GM23338 (cell line): ENCODE results near the gene DEPDC5. TPM values are rescaled to one million over a fixed set of nuclear protein-coding genes. Genes with fewer than 3 reads are reported as not detected.

Source experiments
- ATAC-seq: fragments of 200-7000 bp; cut with Tn5 transposase; 3 replicates; pipeline ENCODE4 v1.9.1; 2020
- DNase-seq: peaks from one replicate; pipeline ENCODE4 v3.0.0-alpha.2; 2015; ENCODE audit warnings: low spot score
- H2AFZ ChIP-seq: fragments of 200-600 bp; sonication (generic); 2 replicates; pipeline ENCODE4 v1.8.0; 2016; ENCODE audit warnings: antibody characterized with exemption, mild to moderate bottlenecking, moderate library complexity
- H3F3A ChIP-seq: fragments of 200-600 bp; sonication (generic); replicated peaks from 2 replicates; pipeline ENCODE4 v1.8.0; 2017; ENCODE audit warnings: antibody characterized with exemption, mixed run types, low read depth
- H3K27ac ChIP-seq: fragments of 200-600 bp; sonication (generic); 2 replicates; pipeline ENCODE4 v1.6.1; 2016; ENCODE audit warnings: low read depth
- H3K27me3 ChIP-seq: fragments of 200-600 bp; sonication (generic); 2 replicates; pipeline ENCODE4 v1.8.0; 2016; ENCODE audit warnings: mild to moderate bottlenecking, mixed run types, moderate library complexity; ENCODE audit not compliant: insufficient read depth
- H3K36me3 ChIP-seq: fragments of 200-600 bp; sonication (generic); 2 replicates; pipeline ENCODE4 v1.8.0; 2016; ENCODE audit warnings: mild to moderate bottlenecking; ENCODE audit not compliant: insufficient read depth
- H3K4me1 ChIP-seq: fragments of 200-600 bp; sonication (generic); 2 replicates; pipeline ENCODE4 v1.8.0; 2016; ENCODE audit warnings: mild to moderate bottlenecking, moderate library complexity; ENCODE audit not compliant: insufficient read depth
- H3K4me2 ChIP-seq: fragments of 200-600 bp; sonication (generic); 2 replicates; pipeline ENCODE4 v1.7.1; 2017; ENCODE audit warnings: mixed run types
- H3K4me3 ChIP-seq: fragments of 200-600 bp; sonication (generic); 2 replicates; pipeline ENCODE4 v1.6.1; 2016; ENCODE audit warnings: mixed run types
- H3K79me2 ChIP-seq: fragments of 200-600 bp; sonication (generic); replicated peaks from 2 replicates; pipeline ENCODE4 v1.8.0; 2017; ENCODE audit warnings: mild to moderate bottlenecking; ENCODE audit not compliant: insufficient read depth
- H3K9me2 ChIP-seq: fragments of 200-600 bp; sonication (generic); 2 replicates; pipeline ENCODE4 v1.8.0; 2017; ENCODE audit not compliant: insufficient read depth
- H4K20me1 ChIP-seq: fragments of 200-600 bp; sonication (generic); replicated peaks from 2 replicates; pipeline ENCODE4 v1.8.0; 2017; ENCODE audit warnings: mild to moderate bottlenecking; ENCODE audit not compliant: insufficient read depth
- H3K27ac Mint-ChIP-seq: 2 replicates; pipeline ENCODE4 v1.8.0; 2020; ENCODE audit warnings: inconsistent platforms, mild to moderate bottlenecking, moderate library complexity, mixed read lengths
- H3K27me3 Mint-ChIP-seq: 3 replicates; pipeline ENCODE4 v1.8.0; 2022; ENCODE audit warnings: low read depth, mild to moderate bottlenecking, moderate library complexity, mixed read lengths, inconsistent platforms; ENCODE audit not compliant: insufficient read depth, poor library complexity
- H3K36me3 Mint-ChIP-seq: 3 replicates; pipeline ENCODE4 v1.8.0; 2021; ENCODE audit warnings: low read depth, mild to moderate bottlenecking, inconsistent platforms, moderate library complexity, mixed read lengths
- H3K4me1 Mint-ChIP-seq: 3 replicates; pipeline ENCODE4 v1.8.0; 2020; ENCODE audit warnings: mild to moderate bottlenecking, inconsistent platforms, mixed read lengths
- H3K4me3 Mint-ChIP-seq: 3 replicates; pipeline ENCODE4 v1.8.0; 2021; ENCODE audit warnings: moderate library complexity, mild to moderate bottlenecking, inconsistent platforms, mixed read lengths
- H3K9me3 Mint-ChIP-seq: 3 replicates; pipeline ENCODE4 v1.8.0; 2020; ENCODE audit warnings: moderate library complexity, mild to moderate bottlenecking, inconsistent platforms, mixed read lengths
- CREB1 ChIP-seq: fragments of 250-450 bp; sonication (Bioruptor Pico); IDR thresholded peaks from 2 replicates; pipeline ENCODE4 v1.5.0; 2020; ENCODE audit warnings: low read depth, mild to moderate bottlenecking, moderate library complexity
- EZH2 ChIP-seq: fragments of 200-600 bp; sonication (generic); IDR thresholded peaks from one replicate; pipeline ENCODE4 v1.8.0; 2017; ENCODE audit warnings: antibody characterized with exemption, mild to moderate bottlenecking, low read depth; ENCODE audit not compliant: unreplicated experiment
- EZH2phosphoT487 ChIP-seq: fragments of 200-600 bp; sonication (generic); IDR thresholded peaks from one replicate; pipeline ENCODE4 v1.8.1; 2018; ENCODE audit warnings: antibody characterized with exemption; ENCODE audit not compliant: unreplicated experiment
- JUNB ChIP-seq: IDR thresholded peaks from one replicate; pipeline ENCODE4 v1.6.1; 2016; ENCODE audit warnings: antibody characterized with exemption; ENCODE audit not compliant: unreplicated experiment
- NANOG ChIP-seq: IDR thresholded peaks from 2 replicates; pipeline ENCODE4 v1.6.1; 2016; ENCODE audit warnings: antibody characterized with exemption, borderline replicate concordance
- POLR2AphosphoS5 ChIP-seq: IDR thresholded peaks from 2 replicates; pipeline ENCODE4 v1.6.1; 2016; ENCODE audit warnings: antibody characterized with exemption, low read depth
- STAT1 ChIP-seq: IDR thresholded peaks from one replicate; pipeline ENCODE4 v1.6.1; 2016; ENCODE audit warnings: antibody characterized with exemption; ENCODE audit not compliant: unreplicated experiment
- ZNF114 ChIP-seq: fragments of 250-450 bp; sonication (Bioruptor Pico); IDR thresholded peaks from 2 replicates; pipeline ENCODE4 v1.5.0; 2020; ENCODE audit warnings: mild to moderate bottlenecking, moderate library complexity
- ZNF331 ChIP-seq: fragments of 250-450 bp; sonication (Bioruptor Pico); IDR thresholded peaks from 2 replicates; pipeline ENCODE4 v1.5.0; 2020; ENCODE audit warnings: low read depth, mild to moderate bottlenecking, moderate library complexity
- polyA plus RNA-seq: library from polyadenylated mRNA; unstranded; fragments of >200 nt; fragmentation: Nextera tagmentation; extraction: Ambion mirVana; gene quantifications from 2 replicates; pipeline ENCODE4 v1.2.1, GENCODE V29; 2016
- total RNA-seq: library from RNA; depleted of rRNA; stranded (reverse); fragments of >200 nt; shearing (Covaris generic); gene quantifications from 2 replicates; pipeline ENCODE4 v1.2.3, GENCODE V29; 2014
- TF ChIP-seq, protein P1 (sequence below): IDR thresholded peaks from 2 replicates; pipeline ENCODE4 v1.6.1; 2016; ENCODE audit warnings: antibody characterized with exemption
- TF ChIP-seq, protein P2 (sequence below), 2 experiments: fragments of 200-600 bp in 1 of 2; sonication (generic) in 1 of 2; conservative IDR thresholded peaks; 2 replicates each; pipeline versions ENCODE4 v1.5.1 to v1.6.1; 2016 to 2017; ENCODE audit warnings: antibody characterized with exemption in 2 of 2, low read depth in 2 of 2, mild to moderate bottlenecking in 2 of 2, moderate library complexity in 1 of 2
- TF ChIP-seq, protein P3 (sequence below): IDR thresholded peaks from one replicate; pipeline ENCODE4 v1.6.1; 2018; ENCODE audit warnings: antibody characterized with exemption; ENCODE audit not compliant: unreplicated experiment
- TF ChIP-seq, protein P4 (sequence below): fragments of 250-450 bp; sonication (Bioruptor Pico); IDR thresholded peaks from 2 replicates; pipeline ENCODE4 v1.5.0; 2020; ENCODE audit warnings: mild to moderate bottlenecking, moderate library complexity

Gene DEPDC5
- total and polyA plus RNA-seq, 2 experiments from 2014 or later, result 18.7 to 19.7 TPM

DNA sequence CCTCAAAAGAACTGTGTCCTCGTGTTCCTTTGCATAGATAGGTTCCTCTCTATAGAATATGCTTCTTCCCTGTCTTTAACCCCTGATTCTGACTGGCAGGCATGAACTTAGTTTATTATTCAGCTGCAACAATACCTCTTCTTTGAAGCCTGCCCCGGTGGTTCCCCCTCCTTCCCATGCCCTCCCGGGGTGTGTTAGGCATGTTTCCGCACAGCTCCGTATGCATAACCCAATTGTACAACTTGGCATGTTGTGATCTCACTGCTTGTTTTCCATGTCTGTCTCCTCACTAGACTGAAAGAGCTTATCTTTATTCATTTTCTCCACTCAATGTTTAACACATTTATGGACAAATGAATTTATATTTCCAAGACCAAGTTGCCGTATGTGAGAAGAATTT, 72.6 kb downstream of the DEPDC5 start:
- Mint-ChIP-seq H3K27ac (no peak overlapping the region), H3K36me3 (peaks cover 13% of the 10 kb centered on the region), H3K4me3 (no peak overlapping the region), H3K9me3 (no peaks in the 10 kb centered on the region), H3K4me1 (no peaks in the 10 kb centered on the region), H3K27me3 (no peaks in the 10 kb centered on the region)
- H3K9me2 ChIP-seq, result no peaks in the 10 kb centered on the region
- no peak overlapping the region for H3K4me3 ChIP-seq
- H3K27me3 ChIP-seq, result no peaks in the 10 kb centered on the region
- no peaks in the 10 kb centered on the region for H3F3A ChIP-seq
- TF ChIP-seq ZNF114 (CRISPR knock-in tag) (no peak), NANOG (no peak), EZH2 (no peak), ZNF331 (CRISPR knock-in tag) (no peak), POLR2AphosphoS5 (no peak), CREB1 (no peak), JUNB (no peak), EZH2phosphoT487 (no peak), STAT1 (no peak)
- TF ChIP-seq, protein P1, sequence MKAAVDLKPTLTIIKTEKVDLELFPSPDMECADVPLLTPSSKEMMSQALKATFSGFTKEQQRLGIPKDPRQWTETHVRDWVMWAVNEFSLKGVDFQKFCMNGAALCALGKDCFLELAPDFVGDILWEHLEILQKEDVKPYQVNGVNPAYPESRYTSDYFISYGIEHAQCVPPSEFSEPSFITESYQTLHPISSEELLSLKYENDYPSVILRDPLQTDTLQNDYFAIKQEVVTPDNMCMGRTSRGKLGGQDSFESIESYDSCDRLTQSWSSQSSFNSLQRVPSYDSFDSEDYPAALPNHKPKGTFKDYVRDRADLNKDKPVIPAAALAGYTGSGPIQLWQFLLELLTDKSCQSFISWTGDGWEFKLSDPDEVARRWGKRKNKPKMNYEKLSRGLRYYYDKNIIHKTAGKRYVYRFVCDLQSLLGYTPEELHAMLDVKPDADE, result no peak
- TF ChIP-seq, protein P2, sequence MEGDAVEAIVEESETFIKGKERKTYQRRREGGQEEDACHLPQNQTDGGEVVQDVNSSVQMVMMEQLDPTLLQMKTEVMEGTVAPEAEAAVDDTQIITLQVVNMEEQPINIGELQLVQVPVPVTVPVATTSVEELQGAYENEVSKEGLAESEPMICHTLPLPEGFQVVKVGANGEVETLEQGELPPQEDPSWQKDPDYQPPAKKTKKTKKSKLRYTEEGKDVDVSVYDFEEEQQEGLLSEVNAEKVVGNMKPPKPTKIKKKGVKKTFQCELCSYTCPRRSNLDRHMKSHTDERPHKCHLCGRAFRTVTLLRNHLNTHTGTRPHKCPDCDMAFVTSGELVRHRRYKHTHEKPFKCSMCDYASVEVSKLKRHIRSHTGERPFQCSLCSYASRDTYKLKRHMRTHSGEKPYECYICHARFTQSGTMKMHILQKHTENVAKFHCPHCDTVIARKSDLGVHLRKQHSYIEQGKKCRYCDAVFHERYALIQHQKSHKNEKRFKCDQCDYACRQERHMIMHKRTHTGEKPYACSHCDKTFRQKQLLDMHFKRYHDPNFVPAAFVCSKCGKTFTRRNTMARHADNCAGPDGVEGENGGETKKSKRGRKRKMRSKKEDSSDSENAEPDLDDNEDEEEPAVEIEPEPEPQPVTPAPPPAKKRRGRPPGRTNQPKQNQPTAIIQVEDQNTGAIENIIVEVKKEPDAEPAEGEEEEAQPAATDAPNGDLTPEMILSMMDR (conservative IDR thresholded peaks at IDR 0.05; ENCODE audit: low read depth in 2 of 2), result no peak
- TF ChIP-seq, protein P3, sequence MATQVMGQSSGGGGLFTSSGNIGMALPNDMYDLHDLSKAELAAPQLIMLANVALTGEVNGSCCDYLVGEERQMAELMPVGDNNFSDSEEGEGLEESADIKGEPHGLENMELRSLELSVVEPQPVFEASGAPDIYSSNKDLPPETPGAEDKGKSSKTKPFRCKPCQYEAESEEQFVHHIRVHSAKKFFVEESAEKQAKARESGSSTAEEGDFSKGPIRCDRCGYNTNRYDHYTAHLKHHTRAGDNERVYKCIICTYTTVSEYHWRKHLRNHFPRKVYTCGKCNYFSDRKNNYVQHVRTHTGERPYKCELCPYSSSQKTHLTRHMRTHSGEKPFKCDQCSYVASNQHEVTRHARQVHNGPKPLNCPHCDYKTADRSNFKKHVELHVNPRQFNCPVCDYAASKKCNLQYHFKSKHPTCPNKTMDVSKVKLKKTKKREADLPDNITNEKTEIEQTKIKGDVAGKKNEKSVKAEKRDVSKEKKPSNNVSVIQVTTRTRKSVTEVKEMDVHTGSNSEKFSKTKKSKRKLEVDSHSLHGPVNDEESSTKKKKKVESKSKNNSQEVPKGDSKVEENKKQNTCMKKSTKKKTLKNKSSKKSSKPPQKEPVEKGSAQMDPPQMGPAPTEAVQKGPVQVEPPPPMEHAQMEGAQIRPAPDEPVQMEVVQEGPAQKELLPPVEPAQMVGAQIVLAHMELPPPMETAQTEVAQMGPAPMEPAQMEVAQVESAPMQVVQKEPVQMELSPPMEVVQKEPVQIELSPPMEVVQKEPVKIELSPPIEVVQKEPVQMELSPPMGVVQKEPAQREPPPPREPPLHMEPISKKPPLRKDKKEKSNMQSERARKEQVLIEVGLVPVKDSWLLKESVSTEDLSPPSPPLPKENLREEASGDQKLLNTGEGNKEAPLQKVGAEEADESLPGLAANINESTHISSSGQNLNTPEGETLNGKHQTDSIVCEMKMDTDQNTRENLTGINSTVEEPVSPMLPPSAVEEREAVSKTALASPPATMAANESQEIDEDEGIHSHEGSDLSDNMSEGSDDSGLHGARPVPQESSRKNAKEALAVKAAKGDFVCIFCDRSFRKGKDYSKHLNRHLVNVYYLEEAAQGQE, result no peak
- TF ChIP-seq, protein P4, sequence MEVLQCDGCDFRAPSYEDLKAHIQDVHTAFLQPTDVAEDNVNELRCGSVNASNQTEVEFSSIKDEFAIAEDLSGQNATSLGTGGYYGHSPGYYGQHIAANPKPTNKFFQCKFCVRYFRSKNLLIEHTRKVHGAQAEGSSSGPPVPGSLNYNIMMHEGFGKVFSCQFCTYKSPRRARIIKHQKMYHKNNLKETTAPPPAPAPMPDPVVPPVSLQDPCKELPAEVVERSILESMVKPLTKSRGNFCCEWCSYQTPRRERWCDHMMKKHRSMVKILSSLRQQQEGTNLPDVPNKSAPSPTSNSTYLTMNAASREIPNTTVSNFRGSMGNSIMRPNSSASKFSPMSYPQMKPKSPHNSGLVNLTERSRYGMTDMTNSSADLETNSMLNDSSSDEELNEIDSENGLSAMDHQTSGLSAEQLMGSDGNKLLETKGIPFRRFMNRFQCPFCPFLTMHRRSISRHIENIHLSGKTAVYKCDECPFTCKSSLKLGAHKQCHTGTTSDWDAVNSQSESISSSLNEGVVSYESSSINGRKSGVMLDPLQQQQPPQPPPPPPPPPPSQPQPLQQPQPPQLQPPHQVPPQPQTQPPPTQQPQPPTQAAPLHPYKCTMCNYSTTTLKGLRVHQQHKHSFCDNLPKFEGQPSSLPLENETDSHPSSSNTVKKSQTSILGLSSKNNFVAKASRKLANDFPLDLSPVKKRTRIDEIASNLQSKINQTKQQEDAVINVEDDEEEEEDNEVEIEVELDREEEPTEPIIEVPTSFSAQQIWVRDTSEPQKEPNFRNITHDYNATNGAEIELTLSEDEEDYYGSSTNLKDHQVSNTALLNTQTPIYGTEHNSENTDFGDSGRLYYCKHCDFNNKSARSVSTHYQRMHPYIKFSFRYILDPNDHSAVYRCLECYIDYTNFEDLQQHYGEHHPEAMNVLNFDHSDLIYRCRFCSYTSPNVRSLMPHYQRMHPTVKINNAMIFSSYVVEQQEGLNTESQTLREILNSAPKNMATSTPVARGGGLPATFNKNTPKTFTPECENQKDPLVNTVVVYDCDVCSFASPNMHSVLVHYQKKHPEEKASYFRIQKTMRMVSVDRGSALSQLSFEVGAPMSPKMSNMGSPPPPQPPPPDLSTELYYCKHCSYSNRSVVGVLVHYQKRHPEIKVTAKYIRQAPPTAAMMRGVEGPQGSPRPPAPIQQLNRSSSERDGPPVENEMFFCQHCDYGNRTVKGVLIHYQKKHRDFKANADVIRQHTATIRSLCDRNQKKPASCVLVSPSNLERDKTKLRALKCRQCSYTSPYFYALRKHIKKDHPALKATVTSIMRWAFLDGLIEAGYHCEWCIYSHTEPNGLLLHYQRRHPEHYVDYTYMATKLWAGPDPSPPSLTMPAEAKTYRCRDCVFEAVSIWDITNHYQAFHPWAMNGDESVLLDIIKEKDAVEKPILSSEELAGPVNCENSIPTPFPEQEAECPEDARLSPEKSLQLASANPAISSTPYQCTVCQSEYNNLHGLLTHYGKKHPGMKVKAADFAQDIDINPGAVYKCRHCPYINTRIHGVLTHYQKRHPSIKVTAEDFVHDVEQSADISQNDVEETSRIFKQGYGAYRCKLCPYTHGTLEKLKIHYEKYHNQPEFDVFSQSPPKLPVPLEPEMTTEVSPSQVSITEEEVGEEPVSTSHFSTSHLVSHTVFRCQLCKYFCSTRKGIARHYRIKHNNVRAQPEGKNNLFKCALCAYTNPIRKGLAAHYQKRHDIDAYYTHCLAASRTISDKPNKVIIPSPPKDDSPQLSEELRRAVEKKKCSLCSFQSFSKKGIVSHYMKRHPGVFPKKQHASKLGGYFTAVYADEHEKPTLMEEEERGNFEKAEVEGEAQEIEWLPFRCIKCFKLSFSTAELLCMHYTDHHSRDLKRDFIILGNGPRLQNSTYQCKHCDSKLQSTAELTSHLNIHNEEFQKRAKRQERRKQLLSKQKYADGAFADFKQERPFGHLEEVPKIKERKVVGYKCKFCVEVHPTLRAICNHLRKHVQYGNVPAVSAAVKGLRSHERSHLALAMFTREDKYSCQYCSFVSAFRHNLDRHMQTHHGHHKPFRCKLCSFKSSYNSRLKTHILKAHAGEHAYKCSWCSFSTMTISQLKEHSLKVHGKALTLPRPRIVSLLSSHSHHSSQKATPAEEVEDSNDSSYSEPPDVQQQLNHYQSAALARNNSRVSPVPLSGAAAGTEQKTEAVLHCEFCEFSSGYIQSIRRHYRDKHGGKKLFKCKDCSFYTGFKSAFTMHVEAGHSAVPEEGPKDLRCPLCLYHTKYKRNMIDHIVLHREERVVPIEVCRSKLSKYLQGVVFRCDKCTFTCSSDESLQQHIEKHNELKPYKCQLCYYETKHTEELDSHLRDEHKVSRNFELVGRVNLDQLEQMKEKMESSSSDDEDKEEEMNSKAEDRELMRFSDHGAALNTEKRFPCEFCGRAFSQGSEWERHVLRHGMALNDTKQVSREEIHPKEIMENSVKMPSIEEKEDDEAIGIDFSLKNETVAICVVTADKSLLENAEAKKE (CRISPR knock-in tag), result no peak
- no peaks in the 10 kb centered on the region for H3K4me1 ChIP-seq
- no peak for DNase-seq
- no peak for ATAC-seq
- H3K79me2 ChIP-seq, result no peaks in the 10 kb centered on the region
- H4K20me1 ChIP-seq, result no peaks in the 10 kb centered on the region; the same call in 1 of the 2 replicates
- no peak overlapping the region for H3K27ac ChIP-seq
- H3K36me3 ChIP-seq, result peaks cover 6% of the 10 kb centered on the region; the same call in 1 of the 2 replicates
- H3K4me2 ChIP-seq, result no peak overlapping the region
- no peak overlapping the region for H2AFZ ChIP-seq
